ENCODE measurements around the gene TMEM43. TPM values are rescaled to one million over a fixed set of nuclear protein-coding genes. Genes with fewer than 3 reads are reported as not detected.

TMEM43 gene
- total and polyA plus RNA-seq, 10 of the 15 experiments (the other 5 are each of a cell fraction or from before 2014, with no cell fraction given): 7.2 to 33.0 (median 18.5) TPM

DNA sequence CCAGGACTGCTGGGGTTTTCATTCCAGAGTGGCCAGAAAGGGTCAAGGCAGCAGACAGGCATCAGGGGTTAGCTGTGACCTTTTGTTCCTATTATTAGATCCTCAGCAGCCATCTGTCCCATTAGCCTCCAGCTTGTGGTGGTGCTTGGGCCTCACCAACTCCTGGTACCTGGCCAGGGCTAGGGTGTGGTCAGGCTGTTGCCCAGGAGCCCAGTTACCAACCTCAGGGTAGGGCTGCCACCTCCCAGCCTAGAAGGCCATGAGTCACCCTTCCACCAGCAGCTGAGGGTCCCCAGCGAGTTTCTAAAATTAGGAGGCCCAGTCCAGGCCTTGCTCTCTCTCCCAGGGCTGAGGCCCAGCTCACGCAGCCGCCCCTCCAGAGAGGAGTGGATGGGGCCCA lies 12.2 kb downstream of the TMEM43 start (continued):
- TF ChIP-seq, protein P1, sequence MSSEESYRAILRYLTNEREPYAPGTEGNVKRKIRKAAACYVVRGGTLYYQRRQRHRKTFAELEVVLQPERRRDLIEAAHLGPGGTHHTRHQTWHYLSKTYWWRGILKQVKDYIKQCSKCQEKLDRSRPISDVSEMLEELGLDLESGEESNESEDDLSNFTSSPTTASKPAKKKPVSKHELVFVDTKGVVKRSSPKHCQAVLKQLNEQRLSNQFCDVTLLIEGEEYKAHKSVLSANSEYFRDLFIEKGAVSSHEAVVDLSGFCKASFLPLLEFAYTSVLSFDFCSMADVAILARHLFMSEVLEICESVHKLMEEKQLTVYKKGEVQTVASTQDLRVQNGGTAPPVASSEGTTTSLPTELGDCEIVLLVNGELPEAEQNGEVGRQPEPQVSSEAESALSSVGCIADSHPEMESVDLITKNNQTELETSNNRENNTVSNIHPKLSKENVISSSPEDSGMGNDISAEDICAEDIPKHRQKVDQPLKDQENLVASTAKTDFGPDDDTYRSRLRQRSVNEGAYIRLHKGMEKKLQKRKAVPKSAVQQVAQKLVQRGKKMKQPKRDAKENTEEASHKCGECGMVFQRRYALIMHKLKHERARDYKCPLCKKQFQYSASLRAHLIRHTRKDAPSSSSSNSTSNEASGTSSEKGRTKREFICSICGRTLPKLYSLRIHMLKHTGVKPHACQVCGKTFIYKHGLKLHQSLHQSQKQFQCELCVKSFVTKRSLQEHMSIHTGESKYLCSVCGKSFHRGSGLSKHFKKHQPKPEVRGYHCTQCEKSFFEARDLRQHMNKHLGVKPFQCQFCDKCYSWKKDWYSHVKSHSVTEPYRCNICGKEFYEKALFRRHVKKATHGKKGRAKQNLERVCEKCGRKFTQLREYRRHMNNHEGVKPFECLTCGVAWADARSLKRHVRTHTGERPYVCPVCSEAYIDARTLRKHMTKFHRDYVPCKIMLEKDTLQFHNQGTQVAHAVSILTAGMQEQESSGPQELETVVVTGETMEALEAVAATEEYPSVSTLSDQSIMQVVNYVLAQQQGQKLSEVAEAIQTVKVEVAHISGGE (CRISPR knock-in tag; IDR thresholded peaks at IDR 0.05): no peak

DNA sequence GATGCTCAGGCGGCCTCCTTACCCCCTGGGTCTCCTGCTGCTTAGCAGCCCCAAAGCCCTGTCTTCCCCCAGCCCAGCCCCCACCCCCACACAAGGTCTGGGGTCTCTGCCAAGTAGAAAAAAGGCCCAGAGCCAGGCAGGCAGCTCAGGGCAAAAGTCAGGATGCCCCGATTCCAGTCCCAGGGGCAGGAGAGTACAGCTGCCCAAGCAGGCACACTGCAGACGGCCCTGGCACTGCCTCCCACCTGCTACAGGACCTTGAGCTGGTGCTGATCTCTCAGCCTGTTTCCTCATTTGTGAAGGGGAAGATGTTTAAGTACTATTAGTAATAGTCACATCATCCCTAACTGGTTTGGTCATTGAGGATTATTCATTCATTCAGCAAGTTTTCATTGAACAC lies 12.6 kb downstream of the TMEM43 start:
- ATAC-seq: no peak
- no peak for DNase-seq (ENCODE audit: low read depth, low spot score)
- CTCF ChIA-PET: no interaction called here
- no peak overlapping the region for H3K27ac ChIP-seq (ENCODE audit: control insufficient read depth, insufficient read depth)
- H3K79me2 ChIP-seq (ENCODE audit: control insufficient read depth, insufficient read depth, low read length): no peaks in the 10 kb centered on the region
- no peak overlapping the region for H3K4me2 ChIP-seq (ENCODE audit: control insufficient read depth, insufficient read depth)
- no peaks in the 10 kb centered on the region for H3K27me3 ChIP-seq (replicated peaks in 1 of 2; ENCODE audit: control insufficient read depth in 2 of 2, insufficient read depth in 2 of 2, low read length in 1 of 2)
- BruUV-seq (replicated peaks): no TSS peak
- RAD21 ChIA-PET (ENCODE audit: unreplicated experiment): no interaction called here
- H3K9ac ChIP-seq (ENCODE audit: control insufficient read depth, insufficient read depth, low read length): no peak overlapping the region
- peaks cover 8 to 26% of the 10 kb centered on the region in 2 experiments; a peak in 3 of 4 replicates for H3K36me3 ChIP-seq (ENCODE audit: control insufficient read depth in 2 of 2, insufficient read depth in 2 of 2, low read length in 1 of 2)
- in situ Hi-C loops (cut with MboI): no loop called here
- no peak for TF ChIP-seq TAF1 (IDR thresholded peaks at IDR 0.05; ENCODE audit: borderline replicate concordance, low read depth, low read length)
- no peaks in the 10 kb centered on the region for H3K9me3 ChIP-seq (replicated peaks; ENCODE audit: control insufficient read depth, insufficient read depth, low read length)
- H3K4me1 ChIP-seq (ENCODE audit: control insufficient read depth, insufficient read depth, low read length): no peaks in the 10 kb centered on the region
- no peaks in the 10 kb centered on the region for H4K20me1 ChIP-seq (ENCODE audit: control insufficient read depth, insufficient read depth)
- H2AFZ ChIP-seq (ENCODE audit: control insufficient read depth, low read depth, low read length): no peak overlapping the region
- POLR2A ChIA-PET: no interaction called here
- 54% methylated on average over 3 of the region's 3 CpGs for WGBS (ENCODE audit: insufficient coverage, insufficient replicate concordance, low lambda C conversion rate, missing lambda C conversion rate)
- SMC1A ChIA-PET (ENCODE audit: uncharacterized antibody, unreplicated experiment): no interaction called here
- no peak for FAIRE-seq
- intact Hi-C loops (cut with micrococcal nuclease; ENCODE audit: unreplicated experiment): no loop called here
- no peak overlapping the region for H3K4me3 ChIP-seq
